NB4 (cell line): ENCODE results near the gene GLB1L.

ENCODE experiments used
- DNase-seq: peaks from one replicate; pipeline ENCODE4 v3.0.0; 2010; ENCODE audit warnings: low read depth
- H3K4me3 ChIP-seq: one replicate; pipeline ENCODE4 v1.5.1; 2011; ENCODE audit warnings: mild to moderate bottlenecking, low read depth, low read length, moderate library complexity
- MYC ChIP-seq: IDR thresholded peaks from 2 replicates; pipeline ENCODE4 v1.6.1; 2011; ENCODE audit warnings: low read depth, low read length
- POLR2A ChIP-seq: IDR thresholded peaks from 2 replicates; pipeline ENCODE4 v1.6.1; 2011; ENCODE audit warnings: mild to moderate bottlenecking; ENCODE audit not compliant: insufficient read length; ENCODE audit errors: extremely low read depth
- TF ChIP-seq, protein P1 (sequence below): IDR thresholded peaks from one replicate; pipeline ENCODE4 v1.5.1; 2012; ENCODE audit warnings: low read depth, low read length
- TF ChIP-seq, protein P2 (sequence below): IDR thresholded peaks from 2 replicates; pipeline ENCODE4 v1.6.1; 2011; ENCODE audit warnings: low read depth, low read length

The GLB1L gene

GRCh38 chr2:219243291-219243761 lies 1.9 kb downstream of the GLB1L start:
- no peak for DNase-seq
- no peak overlapping the region for H3K4me3 ChIP-seq
- no peak for TF ChIP-seq MYC
- TF ChIP-seq, protein P1, sequence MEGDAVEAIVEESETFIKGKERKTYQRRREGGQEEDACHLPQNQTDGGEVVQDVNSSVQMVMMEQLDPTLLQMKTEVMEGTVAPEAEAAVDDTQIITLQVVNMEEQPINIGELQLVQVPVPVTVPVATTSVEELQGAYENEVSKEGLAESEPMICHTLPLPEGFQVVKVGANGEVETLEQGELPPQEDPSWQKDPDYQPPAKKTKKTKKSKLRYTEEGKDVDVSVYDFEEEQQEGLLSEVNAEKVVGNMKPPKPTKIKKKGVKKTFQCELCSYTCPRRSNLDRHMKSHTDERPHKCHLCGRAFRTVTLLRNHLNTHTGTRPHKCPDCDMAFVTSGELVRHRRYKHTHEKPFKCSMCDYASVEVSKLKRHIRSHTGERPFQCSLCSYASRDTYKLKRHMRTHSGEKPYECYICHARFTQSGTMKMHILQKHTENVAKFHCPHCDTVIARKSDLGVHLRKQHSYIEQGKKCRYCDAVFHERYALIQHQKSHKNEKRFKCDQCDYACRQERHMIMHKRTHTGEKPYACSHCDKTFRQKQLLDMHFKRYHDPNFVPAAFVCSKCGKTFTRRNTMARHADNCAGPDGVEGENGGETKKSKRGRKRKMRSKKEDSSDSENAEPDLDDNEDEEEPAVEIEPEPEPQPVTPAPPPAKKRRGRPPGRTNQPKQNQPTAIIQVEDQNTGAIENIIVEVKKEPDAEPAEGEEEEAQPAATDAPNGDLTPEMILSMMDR = no peak
- TF ChIP-seq, protein P2, sequence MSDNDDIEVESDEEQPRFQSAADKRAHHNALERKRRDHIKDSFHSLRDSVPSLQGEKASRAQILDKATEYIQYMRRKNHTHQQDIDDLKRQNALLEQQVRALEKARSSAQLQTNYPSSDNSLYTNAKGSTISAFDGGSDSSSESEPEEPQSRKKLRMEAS = no peak
- no peak for TF ChIP-seq POLR2A

DNA sequence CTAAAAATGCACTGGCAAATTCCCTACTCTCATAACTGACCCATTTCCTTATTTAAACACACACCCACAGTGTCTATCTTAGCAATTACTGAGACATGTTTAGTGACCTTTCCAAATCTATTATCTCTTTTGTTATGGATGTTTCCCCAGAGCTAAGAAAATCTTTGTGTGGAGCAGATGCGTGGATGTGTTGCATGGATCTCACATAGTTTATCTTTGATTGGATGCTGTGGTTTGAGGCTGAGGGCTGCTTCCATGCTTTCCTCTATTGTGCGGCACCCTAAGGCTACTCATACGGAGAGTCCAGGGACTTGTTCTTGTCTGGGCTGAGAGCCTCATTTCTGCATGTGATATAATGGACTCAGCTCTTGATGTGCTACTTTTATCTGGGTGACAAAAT lies 10.9 kb downstream of the GLB1L start:
- no peak overlapping the region for H3K4me3 ChIP-seq
- TF ChIP-seq POLR2A (no peak), MYC (no peak)
- TF ChIP-seq, protein P2 = no peak
- TF ChIP-seq, protein P1 = no peak
- DNase-seq = no peak

DNA sequence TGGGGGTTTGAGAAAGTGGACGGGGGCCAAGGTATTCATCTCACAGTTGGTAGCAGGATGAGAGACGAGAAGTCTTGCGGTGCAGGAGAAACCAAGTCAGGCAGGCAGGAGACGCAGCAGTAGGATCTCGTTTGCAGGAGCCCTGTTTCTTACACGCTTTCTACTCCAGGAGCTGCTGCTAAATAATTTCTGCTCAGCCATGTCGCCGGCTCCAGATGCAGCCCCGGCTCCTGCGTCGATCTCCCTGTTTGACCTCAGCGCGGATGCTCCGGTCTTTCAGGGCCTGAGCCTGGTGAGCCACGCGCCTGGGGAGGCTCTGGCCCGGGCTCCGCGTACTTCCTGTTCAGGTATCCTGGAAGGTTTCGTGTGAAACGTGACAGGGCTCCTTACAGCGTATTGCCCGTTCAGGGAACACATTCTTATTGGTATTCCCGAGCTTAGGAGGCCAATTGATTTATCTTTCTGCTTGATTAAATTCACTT lies 15.1 kb downstream of the GLB1L start:
- TF ChIP-seq, protein P1 = no peak
- peak; percentile 51; the same call in 1 of the 2 replicates for TF ChIP-seq MYC
- TF ChIP-seq, protein P2 = peak; percentile 22; the same call in 1 of the 2 replicates
- peak; percentile 76 for DNase-seq
- H3K4me3 ChIP-seq = peak overlapping the region; percentile 94

DNA sequence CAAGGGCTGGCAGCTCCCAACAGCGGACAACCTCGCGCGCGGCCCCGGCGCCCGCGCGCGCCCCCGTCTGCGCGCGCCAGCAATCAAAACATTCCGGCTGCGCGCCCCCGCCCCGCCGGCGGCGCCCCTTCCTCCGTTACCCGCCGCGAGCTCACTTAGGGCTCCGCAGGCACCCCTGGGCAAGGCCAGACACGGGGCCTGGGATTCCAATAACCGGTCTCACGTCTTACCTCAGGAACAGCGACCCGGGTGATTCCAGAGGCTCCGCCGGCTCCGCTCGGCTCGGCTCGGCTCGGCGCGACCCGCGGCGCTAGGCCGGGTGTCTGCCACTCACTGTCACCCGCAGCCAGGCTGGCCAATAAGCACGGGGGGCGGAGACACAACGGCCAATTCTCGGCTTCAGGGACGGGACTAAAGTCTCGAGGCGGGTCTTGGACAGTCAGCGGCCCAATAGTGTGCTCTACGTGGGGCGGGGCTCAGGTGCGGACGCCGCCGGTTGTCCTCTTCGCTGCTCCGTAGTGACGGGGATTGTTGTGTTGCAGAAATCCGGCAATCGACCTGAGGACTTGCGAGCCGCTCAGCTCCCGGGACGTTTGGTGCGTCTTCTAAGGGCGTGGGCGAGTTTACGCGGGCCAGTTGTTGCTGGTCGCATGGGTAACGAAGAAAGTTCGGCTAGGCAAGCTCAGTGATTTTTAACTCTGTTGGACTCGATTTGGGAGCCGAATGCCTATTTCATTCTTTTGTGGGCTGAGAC lies 15.8 kb downstream of the GLB1L start, which contains the start of the genes ANKZF1 and ATG9A:
Gene ANKZF1 (plus strand): TSS at position 502 of the 754 bp plus-strand sequence. CDS start 452 bp downstream, outside the sequence.
Gene ATG9A (minus strand): TSS at position 332 of the 754 bp plus-strand sequence. CDS start 1,612 bp downstream, outside the sequence.
- H3K4me3 ChIP-seq = peak within 1 kb of the TSS; percentile 94
- TF ChIP-seq, protein P2 = peak; percentile 53; the same call in 1 of the 2 replicates
- TF ChIP-seq, protein P1 = no peak
- TF ChIP-seq POLR2A (peak; percentile 81), MYC (peak; percentile 68)
- DNase-seq = peak; percentile 100

- peak overlapping the region; percentile 94 for H3K4me3 ChIP-seq
- TF ChIP-seq MYC (no peak), POLR2A (no peak)
- TF ChIP-seq, protein P2 = no peak
- TF ChIP-seq, protein P1 = no peak
- DNase-seq = no peak
These were observed 16.3 kb downstream of the GLB1L start for GRCh38 chr2:219228911-219229304.
